GM18520 (cell line): Measurements from ENCODE around the gene CTIF.

ENCODE experiments used
- ATAC-seq: cut with Tn5 transposase; IDR thresholded peaks from one replicate; pipeline ENCODE4 v1.9.1; 2021; ENCODE audit not compliant: unreplicated experiment

CTIF gene

GRCh38 chr18:48742304-48742703 lies 203.5 kb downstream of the CTIF start:
- no peak for ATAC-seq

DNA sequence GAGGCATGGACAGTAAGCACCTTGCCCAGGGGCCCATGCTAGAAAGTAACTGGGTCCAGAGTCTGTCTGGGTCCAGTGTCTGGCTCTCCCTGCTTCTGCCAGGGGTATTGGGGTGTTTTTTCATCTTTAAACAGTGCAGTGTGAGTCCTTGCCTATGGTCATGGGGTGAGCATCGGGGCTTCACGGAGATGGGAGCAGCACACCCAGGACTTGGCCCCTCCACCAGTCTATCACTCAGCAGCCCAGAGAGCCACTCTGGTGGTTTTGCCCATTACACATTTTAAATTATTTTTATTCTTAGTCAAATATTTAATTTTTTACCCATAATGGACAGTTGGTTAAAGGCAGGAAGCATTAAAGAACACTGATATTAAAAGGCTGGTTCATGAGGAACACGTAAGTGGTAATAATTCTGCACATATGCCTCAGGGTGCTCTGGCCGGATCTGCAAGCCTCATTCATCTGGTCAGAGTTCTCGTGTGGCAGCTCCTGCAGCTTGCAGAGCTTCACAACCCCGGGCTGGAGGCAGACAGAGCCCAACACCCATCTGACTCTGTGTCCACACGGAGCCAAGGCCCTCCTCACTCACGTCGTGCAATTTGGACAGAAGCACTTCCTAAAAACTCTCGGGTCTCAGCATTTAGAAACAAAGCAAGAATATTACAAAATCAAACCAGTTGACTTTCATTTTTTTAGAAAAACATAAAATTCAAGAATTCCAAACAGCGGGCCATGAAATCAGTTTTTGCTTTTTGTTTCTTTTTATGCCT lies 204.1 kb downstream of the CTIF start:
- no peak for ATAC-seq

DNA sequence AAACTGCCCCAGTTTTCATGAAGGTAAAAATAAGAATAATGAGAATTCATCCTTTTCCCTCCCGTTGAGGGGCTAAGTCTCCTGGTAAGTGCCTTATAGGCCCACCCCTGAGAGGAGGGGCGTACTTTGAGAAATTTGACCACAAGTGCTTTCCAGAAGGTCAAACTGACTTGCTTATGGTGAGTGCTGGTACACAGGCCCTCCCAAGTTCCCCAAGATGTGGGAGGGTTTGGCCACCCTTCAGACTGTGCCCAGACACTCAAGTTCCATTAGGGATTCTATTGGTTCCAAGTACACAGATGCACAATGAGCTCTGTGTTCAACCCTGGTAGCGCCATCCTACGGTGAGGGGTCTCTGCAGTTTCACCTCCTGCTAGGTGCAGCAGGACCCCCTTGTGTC lies 205.1 kb downstream of the CTIF start:
- no peak for ATAC-seq

DNA sequence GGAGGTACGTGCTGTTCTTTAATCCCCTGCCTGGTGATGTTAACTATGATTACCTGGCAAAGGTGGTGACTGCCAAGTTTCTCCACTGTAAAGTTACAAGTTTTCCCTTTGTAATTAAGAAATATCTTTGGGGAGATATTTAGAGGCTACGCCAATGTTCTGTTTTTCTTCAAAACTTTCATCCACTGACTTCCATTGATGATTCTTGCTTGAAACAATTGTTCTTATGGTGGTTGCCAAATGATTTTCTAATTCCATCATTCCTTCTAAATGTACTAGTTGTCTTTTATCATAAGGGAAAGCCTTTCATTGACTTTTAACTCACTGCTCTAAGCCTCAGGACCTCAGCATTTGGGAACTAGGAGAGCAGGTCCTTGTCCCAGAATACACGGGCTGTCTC lies 206.5 kb downstream of the CTIF start:
- ATAC-seq = no peak

DNA sequence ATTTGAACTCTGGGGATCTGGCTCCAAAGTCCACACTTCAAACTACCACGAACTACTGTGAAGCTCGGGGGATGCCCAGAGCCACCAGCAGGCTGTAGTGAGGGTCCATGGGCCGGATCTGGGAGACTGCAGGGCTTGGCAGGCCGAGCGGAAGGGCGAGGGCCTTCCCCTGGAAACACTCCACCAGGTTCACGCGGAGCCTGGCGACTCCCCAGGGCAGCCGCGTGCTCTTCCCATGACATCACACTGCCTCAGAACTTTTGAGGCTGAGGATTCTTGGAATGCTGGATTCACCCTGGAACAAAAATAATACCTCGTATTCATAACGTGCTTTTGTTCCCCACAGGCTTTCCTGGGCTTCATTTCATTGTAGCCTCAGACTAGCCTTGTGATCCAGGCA lies 210.9 kb downstream of the CTIF start:
- ATAC-seq = no peak

DNA sequence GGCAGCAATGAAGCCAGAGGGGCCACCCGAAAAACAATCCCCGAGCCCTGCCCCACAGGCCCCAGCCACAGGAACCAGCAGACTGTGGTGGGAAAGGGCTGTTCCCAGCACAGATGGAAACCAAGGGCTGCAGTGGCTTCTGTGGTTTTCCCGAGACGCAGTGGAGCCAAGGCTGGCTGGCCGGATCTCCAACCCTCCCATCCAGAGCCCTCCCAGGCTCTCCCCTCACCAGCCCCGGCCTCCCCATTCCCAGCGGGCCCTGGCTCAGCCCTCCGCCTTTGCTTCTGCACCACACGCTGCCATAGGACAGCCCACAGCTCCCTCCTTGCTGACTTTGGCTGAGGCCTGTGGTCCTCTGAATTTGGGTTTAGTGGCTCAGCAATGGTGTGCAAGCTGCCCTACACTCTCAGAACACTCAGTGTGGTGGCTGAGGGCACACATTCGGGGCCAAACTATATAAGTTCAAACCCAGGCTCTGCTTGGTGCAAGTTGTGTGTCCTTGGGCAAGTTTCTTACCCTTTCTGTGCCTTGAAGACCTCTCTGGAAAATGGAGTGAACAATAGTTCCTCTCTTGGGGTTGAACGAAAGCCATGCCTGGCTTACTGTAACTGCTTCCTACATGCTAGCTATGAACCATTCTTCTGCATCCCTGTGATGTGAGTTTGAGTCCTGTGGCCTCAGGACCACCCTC lies 211.8 kb downstream of the CTIF start:
- ATAC-seq = no peak

DNA sequence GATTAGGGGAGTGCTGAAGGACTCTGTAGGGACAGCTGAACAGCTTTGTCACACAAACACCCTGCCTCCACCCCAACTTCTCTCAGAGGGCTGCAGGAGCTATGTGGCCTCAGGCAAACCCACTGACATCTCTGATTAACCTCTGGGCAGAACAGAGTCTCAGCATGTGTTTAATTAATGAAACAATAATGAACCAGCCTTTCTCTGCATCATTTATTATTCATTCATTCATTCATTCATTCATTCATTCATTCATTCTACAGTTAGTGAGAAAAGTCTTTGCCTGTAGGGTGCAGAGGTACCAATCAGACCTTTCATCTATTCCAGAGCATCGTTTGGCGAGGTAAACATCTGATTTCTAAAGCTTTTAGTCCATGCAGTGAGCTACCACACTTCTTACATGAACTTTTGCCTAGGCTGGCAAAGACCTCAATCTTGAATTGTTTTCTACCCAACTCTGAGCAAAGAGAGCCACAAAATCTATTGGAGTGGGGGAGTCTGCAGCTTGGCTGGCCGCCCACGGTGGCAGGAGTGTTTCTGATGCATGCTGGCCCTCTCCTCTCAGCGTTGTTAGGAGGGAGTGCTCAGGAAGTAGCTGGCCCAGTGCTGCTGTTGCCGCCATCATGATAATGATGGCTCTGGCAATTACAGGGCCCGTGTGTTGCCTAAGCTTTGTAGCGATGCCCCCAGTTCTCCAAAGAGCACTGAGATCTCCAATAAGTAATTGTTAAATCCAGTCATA lies 213.1 kb downstream of the CTIF start:
- ATAC-seq = no peak

DNA sequence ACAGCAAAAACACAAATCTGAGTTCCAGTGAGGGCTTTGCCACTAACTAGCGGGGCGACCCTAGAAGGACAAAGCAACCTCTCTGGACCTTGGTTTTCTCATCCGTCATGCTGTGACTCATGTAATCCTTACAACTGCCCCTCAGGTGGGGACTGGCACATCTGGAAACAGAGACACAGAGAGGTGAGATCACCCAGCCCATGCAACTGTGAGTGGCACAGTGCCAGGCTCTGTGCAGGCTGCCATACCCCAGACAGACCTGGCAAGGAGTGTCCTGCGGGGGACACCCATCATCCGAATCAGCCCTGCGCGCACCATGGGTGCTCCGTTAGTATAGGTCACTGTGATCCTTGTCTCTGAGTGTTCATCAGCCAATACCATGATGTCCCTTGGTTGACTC lies 213.6 kb downstream of the CTIF start:
- no peak for ATAC-seq

DNA sequence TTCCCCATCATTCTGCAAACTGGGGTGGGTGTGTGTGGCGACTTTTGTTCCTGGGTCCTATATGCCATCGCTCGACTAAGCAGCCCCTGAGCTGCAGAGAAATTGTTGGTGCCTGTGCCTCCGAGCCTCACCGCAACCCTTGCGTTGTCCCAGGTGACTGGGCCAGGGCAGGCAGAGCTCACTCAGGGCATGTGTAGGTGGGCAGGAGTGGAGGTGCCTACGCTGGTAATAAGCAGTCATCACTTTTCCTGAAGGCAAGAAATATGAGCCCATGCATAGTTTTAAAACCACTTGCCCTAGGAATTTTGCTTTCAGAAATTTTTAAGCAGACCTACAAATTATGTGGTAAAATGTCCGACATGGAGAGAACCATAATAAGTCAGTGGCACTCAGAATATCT lies 214.1 kb downstream of the CTIF start:
- no peak for ATAC-seq

DNA sequence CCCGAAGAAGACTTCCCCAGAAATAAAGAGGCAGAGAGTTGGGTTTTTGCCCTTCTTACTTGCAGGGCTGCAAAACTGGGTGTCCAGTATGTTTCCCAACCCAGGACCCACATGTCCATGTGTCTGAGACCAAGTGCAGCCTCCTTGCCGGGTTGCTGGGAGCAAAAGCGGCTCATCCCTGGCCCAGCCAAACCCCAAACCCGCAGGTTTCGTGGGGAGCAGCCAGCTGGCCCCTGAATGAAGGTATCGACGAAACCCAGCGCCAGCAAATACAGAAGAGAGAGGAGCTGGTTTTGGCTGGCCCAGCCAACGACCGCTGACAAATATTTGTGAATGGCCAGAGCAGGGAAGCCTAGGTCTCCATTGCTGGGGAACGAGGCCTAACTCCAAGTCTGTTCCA lies 214.9 kb downstream of the CTIF start:
- ATAC-seq = no peak

DNA sequence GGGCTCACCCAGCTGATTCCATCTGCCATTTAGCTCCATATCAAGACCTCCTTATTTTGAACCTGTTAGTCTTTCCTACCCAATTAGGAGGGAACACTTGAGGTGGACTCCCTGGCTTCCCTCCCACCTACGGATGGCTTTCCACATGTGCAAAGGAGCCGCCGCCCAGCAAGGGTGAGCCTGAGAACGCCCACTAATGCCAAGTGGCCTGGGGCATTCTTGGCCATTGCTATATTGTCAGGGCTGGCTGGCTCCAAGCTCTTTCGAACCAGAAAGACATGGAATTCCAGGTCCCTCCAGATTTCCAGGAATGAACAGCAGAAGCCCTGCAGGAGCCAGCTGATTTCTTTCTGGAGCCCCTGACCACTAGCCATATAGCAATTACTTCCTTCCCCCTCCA lies 215.7 kb downstream of the CTIF start:
- no peak for ATAC-seq

- ATAC-seq = no peak
Measured at GRCh38 chr18:48754993-48755473, 216.2 kb downstream of the CTIF start.

GRCh38 chr18:48756511-48757226 lies 217.8 kb downstream of the CTIF start:
- ATAC-seq = no peak

DNA sequence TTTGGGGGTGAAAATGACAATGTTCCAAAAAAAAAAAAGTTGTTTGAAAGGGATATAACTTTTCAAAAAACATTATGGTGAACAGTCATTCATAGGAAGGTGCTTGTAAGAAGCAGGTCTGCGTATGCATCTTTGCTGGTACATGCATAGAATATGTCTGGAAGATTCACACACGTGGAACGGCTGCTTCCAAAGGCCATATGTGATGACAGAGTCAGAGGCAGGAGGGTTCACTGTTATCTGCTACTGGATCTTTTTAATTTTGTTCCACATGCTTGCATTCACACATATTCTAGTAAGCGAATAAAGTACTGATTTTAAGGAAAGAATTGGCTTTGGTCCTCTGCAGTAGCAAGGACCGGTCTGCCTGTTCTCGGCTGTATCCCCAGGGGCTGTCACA lies 218.5 kb downstream of the CTIF start:
- no peak for ATAC-seq

- no peak for ATAC-seq
Measured at GRCh38 chr18:48757906-48758305, 219.1 kb downstream of the CTIF start.

DNA sequence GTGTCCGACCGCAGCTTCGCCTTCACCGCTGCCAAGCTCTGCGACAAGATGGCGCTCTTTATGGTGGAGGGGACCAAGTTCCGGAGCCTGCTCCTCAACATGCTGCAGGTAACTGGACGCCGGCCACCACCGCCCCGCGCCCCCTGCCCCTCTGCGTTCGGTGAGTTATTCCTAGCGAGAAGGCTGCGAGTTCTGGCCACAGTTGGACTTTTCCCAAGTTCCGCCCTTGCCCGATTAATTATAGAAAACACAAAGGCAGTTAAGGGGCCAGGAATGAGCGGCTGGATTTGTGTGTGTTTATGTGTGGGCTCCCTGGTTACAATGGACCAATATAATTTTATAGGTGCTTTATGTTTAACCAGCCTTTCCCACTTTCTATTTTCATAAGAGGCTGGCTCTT lies 222.8 kb downstream of the CTIF start:
- ATAC-seq = no peak

DNA sequence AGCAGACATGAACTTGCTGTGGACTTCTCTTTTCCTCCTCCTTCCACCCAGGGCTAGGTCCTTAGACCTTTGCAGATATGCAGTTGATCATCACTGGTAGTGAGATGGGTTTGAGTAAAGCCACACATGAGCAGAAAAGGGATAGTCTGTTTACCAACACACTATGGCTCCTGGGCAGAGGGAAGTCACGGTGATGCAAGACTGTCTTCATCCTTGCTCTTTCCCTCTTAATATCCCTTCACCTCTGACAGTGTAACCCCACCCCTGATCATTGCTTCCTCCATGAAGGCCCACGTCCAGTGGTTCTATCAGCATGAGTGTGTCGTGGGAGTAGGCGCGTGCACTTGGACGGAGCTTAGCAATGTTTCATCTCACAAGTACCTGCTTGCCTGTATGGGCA lies 223.2 kb downstream of the CTIF start:
- ATAC-seq = no peak

GRCh38 chr18:48762836-48763718 lies 224.2 kb downstream of the CTIF start:
- no peak for ATAC-seq

GRCh38 chr18:48763719-48764100 lies 224.9 kb downstream of the CTIF start:
- ATAC-seq = no peak

DNA sequence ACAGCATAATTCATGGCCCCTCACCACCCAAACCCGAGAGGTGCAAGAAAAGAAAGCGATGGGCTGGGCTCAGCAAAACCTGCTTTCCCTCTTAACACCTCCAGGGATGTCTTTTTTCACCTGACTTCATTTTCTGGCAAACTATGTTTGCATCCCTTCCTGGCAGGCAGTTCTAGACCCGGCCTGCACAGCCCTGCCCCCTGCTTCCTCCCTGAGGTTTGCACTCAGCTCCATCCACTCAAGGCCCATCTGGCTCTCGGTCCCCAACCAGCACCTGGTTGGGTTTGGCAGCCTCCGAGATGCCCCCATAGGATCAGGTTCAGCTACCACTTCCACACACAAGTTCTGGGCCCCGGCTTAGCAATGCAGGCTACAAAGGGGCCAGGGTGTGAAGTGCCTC lies 226.2 kb downstream of the CTIF start:
- ATAC-seq = no peak
